ES-I3 (cell line): Measurements from ENCODE around the gene MIEF2.
"Not testable (repeated sequence)": the region's sequence is repeated elsewhere in the genome, so short reads cannot be mapped to it uniquely, and the experiment has no call there.

Experiments
- H3K36me3 ChIP-seq: 2 replicates; pipeline ENCODE4 v1.6.1; 2013; ENCODE audit warnings: mild to moderate bottlenecking, low read length, control low read depth, moderate library complexity; ENCODE audit not compliant: insufficient read depth
- H3K4me1 ChIP-seq: 2 replicates; pipeline ENCODE4 v1.6.1; 2013; ENCODE audit warnings: mild to moderate bottlenecking, control low read depth, low read length; ENCODE audit not compliant: insufficient read depth
- H3K9ac ChIP-seq: 2 replicates; pipeline ENCODE4 v1.6.1; 2013; ENCODE audit warnings: low read depth, mild to moderate bottlenecking, low read length, moderate library complexity
- H3K9me3 ChIP-seq: 2 replicates; pipeline ENCODE4 v1.6.1; 2013; ENCODE audit warnings: mild to moderate bottlenecking, low read length, moderate library complexity; ENCODE audit not compliant: control insufficient read depth, insufficient read depth

MIEF2 gene

GRCh38 chr17:18260332-18261145, at the start of gene MIEF2:
TSS of gene MIEF2 (plus strand) at chr17:18260662. CDS start at chr17:18262721, 2,059 bp downstream.
- Histone ChIP-seq H3K9me3 (no peaks in the 10 kb centered on the region), H3K36me3 (peaks cover 5% of the 10 kb centered on the region), H3K4me1 (peaks cover 18% of the 10 kb centered on the region), H3K9ac (peak within 1 kb of the TSS; percentile 75)

- Histone ChIP-seq H3K4me1 (0 out of 2 replicates have a peak, but pooled peaks cover 3% of the 10 kb centered on the region), H3K9me3 (no peaks in the 10 kb centered on the region), H3K36me3 (peaks cover 14% of the 10 kb centered on the region), H3K9ac (no peak overlapping the region)
Observed at GRCh38 chr17:18213666-18214270, 46.7 kb upstream of the MIEF2 start.

GRCh38 chr17:18216906-18217305, 43.6 kb upstream of the MIEF2 start:
- H3K9me3 ChIP-seq, H3K4me1 ChIP-seq, H3K36me3 ChIP-seq, H3K9ac ChIP-seq: not testable (repeated sequence)

- Histone ChIP-seq H3K9ac (no peak overlapping the region), H3K36me3 (no peaks in the 10 kb centered on the region), H3K9me3 (no peaks in the 10 kb centered on the region), H3K4me1 (0 out of 2 replicates have a peak, but pooled peaks cover 3% of the 10 kb centered on the region)
Observed at GRCh38 chr17:18217412-18218015, 42.9 kb upstream of the MIEF2 start.

- Histone ChIP-seq H3K9ac (no peak overlapping the region), H3K9me3 (no peaks in the 10 kb centered on the region), H3K4me1 (peaks cover 3% of the 10 kb centered on the region; the same call in 1 of the 2 replicates), H3K36me3 (no peaks in the 10 kb centered on the region)
Observed at GRCh38 chr17:18218756-18219415, 41.6 kb upstream of the MIEF2 start.

GRCh38 chr17:18224053-18224386, 36.4 kb upstream of the MIEF2 start:
- peaks cover 6% of the 10 kb centered on the region for H3K4me1 ChIP-seq
- H3K9ac ChIP-seq, result peak overlapping the region; percentile 60
- H3K9me3 ChIP-seq, result no peaks in the 10 kb centered on the region
- H3K36me3 ChIP-seq, result no peaks in the 10 kb centered on the region

- H3K9me3 ChIP-seq, result no peaks in the 10 kb centered on the region
- H3K9ac ChIP-seq, result peak overlapping the region; percentile 60
- H3K36me3 ChIP-seq, result no peaks in the 10 kb centered on the region
- H3K4me1 ChIP-seq, result peaks cover 6% of the 10 kb centered on the region
Observed at GRCh38 chr17:18224387-18225120, 35.9 kb upstream of the MIEF2 start.

GRCh38 chr17:18225121-18225641, 35.3 kb upstream of the MIEF2 start, which contains the start of gene LLGL1:
TSS of gene LLGL1 (plus strand) at chr17:18225635. CDS start at chr17:18225683, 48 bp downstream.
- H3K9me3 ChIP-seq, result no peaks in the 10 kb centered on the region
- peaks cover 6% of the 10 kb centered on the region for H3K4me1 ChIP-seq
- H3K9ac ChIP-seq, result peak within 1 kb of the TSS; percentile 99
- no peaks in the 10 kb centered on the region for H3K36me3 ChIP-seq

GRCh38 chr17:18225642-18226283, 34.7 kb upstream of the MIEF2 start:
- Histone ChIP-seq H3K36me3 (no peaks in the 10 kb centered on the region), H3K9me3 (no peaks in the 10 kb centered on the region), H3K9ac (peak overlapping the region; percentile 99), H3K4me1 (peaks cover 6% of the 10 kb centered on the region)

GRCh38 chr17:18226284-18226945, 34.0 kb upstream of the MIEF2 start:
- Histone ChIP-seq H3K4me1 (peaks cover 6% of the 10 kb centered on the region), H3K36me3 (no peaks in the 10 kb centered on the region), H3K9ac (peak overlapping the region; percentile 99), H3K9me3 (no peaks in the 10 kb centered on the region)

GRCh38 chr17:18227635-18228034, 32.8 kb upstream of the MIEF2 start:
- Histone ChIP-seq H3K36me3 (no peaks in the 10 kb centered on the region), H3K9ac (no peak overlapping the region)

GRCh38 chr17:18228176-18228682, 32.2 kb upstream of the MIEF2 start:
- peaks cover 6% of the 10 kb centered on the region for H3K4me1 ChIP-seq
- H3K36me3 ChIP-seq, result no peaks in the 10 kb centered on the region
- H3K9ac ChIP-seq, result no peak overlapping the region
- H3K9me3 ChIP-seq, result no peaks in the 10 kb centered on the region

More at GRCh38 chr17:18227635-18228034, 32.8 kb upstream of the MIEF2 start:
- Histone ChIP-seq H3K4me1 (peaks cover 6% of the 10 kb centered on the region), H3K9me3 (no peaks in the 10 kb centered on the region)

GRCh38 chr17:18229254-18229653, 31.2 kb upstream of the MIEF2 start:
- Histone ChIP-seq H3K4me1 (peaks cover 6% of the 10 kb centered on the region; the same call in 1 of the 2 replicates), H3K9ac (no peak overlapping the region), H3K36me3 (no peaks in the 10 kb centered on the region), H3K9me3 (no peaks in the 10 kb centered on the region)
